ENCODE results near the gene ARHGDIA.

GRCh38 chr17:81868674-81869220 is 2.4 kb downstream of the ARHGDIA start:
- TF ChIP-seq CTCF (conservative IDR thresholded peaks at IDR 0.05; ENCODE audit: low read depth, low read length) (no peak), EZH2 (IDR thresholded peaks at IDR 0.05; ENCODE audit: low read length, unreplicated experiment) (no peak), EZH2phosphoT487 (IDR thresholded peaks at IDR 0.05; ENCODE audit: borderline replicate concordance, low read length) (no peak)

Measured in PC-3 (cell line).